Left ventricle myocardium inferior (tissue), 1 donor: ENCODE measurements around the gene PLEKHG4. TPM values are rescaled to one million over a fixed set of nuclear protein-coding genes. Genes with fewer than 3 reads are reported as not detected.

Source experiments
- DNase-seq: peaks from one replicate; pipeline ENCODE4 v3.0.0-alpha.2; 2020
- H3K27ac ChIP-seq: fragments of 200-600 bp; replicated peaks from 2 replicates; pipeline ENCODE4 v1.8.0; 2021
- H3K27me3 ChIP-seq: fragments of 200-600 bp; 2 replicates; pipeline ENCODE4 v1.8.0; 2021; ENCODE audit warnings: low read depth
- H3K36me3 ChIP-seq: fragments of 200-600 bp; 2 replicates; pipeline ENCODE4 v1.8.0; 2021
- H3K4me1 ChIP-seq: fragments of 200-600 bp; 2 replicates; pipeline ENCODE4 v1.8.0; 2021
- H3K4me3 ChIP-seq: fragments of 200-600 bp; 2 replicates; pipeline ENCODE4 v1.8.0; 2021; ENCODE audit warnings: mild to moderate bottlenecking, moderate library complexity
- H3K9me3 ChIP-seq: fragments of 200-600 bp; replicated peaks from 2 replicates; pipeline ENCODE4 v1.8.0; 2021
- intact Hi-C: fragments of 100-400 bp; cut with micrococcal nuclease; formaldehyde crosslinking; loops from one replicate; pipeline ENCODE4 v1.11.0; 2022
- long read RNA-seq: library from polyadenylated mRNA; unstranded; transcript quantifications from one replicate; pipeline ENCODE4 v2.0.0, GENCODE V29; 2021
- total RNA-seq: library from RNA; stranded (reverse); fragmentation: NEBNext Ultra II Directional; extraction: Animal tissue kit (Norgen Biotek cat#: 25700); gene quantifications from one replicate; pipeline ENCODE4 v1.2.1, GENCODE V29; 2021
- TF ChIP-seq, protein P1 (sequence below): fragments of 200-600 bp; IDR thresholded peaks from 2 replicates; pipeline ENCODE4 v1.8.0; 2021; ENCODE audit warnings: antibody characterized with exemption, mild to moderate bottlenecking, borderline replicate concordance
- donor health status: DM: no; HTN: yes; CAD: no; lungs with severe emphysema.

The PLEKHG4 gene, protein sequence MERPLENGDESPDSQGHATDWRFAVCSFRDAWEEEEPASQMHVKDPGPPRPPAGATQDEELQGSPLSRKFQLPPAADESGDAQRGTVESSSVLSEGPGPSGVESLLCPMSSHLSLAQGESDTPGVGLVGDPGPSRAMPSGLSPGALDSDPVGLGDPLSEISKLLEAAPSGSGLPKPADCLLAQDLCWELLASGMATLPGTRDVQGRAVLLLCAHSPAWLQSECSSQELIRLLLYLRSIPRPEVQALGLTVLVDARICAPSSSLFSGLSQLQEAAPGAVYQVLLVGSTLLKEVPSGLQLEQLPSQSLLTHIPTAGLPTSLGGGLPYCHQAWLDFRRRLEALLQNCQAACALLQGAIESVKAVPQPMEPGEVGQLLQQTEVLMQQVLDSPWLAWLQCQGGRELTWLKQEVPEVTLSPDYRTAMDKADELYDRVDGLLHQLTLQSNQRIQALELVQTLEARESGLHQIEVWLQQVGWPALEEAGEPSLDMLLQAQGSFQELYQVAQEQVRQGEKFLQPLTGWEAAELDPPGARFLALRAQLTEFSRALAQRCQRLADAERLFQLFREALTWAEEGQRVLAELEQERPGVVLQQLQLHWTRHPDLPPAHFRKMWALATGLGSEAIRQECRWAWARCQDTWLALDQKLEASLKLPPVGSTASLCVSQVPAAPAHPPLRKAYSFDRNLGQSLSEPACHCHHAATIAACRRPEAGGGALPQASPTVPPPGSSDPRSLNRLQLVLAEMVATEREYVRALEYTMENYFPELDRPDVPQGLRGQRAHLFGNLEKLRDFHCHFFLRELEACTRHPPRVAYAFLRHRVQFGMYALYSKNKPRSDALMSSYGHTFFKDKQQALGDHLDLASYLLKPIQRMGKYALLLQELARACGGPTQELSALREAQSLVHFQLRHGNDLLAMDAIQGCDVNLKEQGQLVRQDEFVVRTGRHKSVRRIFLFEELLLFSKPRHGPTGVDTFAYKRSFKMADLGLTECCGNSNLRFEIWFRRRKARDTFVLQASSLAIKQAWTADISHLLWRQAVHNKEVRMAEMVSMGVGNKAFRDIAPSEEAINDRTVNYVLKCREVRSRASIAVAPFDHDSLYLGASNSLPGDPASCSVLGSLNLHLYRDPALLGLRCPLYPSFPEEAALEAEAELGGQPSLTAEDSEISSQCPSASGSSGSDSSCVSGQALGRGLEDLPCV
- 1.1 TPM for total RNA-seq
- long read RNA-seq: 0 reads

DNA sequence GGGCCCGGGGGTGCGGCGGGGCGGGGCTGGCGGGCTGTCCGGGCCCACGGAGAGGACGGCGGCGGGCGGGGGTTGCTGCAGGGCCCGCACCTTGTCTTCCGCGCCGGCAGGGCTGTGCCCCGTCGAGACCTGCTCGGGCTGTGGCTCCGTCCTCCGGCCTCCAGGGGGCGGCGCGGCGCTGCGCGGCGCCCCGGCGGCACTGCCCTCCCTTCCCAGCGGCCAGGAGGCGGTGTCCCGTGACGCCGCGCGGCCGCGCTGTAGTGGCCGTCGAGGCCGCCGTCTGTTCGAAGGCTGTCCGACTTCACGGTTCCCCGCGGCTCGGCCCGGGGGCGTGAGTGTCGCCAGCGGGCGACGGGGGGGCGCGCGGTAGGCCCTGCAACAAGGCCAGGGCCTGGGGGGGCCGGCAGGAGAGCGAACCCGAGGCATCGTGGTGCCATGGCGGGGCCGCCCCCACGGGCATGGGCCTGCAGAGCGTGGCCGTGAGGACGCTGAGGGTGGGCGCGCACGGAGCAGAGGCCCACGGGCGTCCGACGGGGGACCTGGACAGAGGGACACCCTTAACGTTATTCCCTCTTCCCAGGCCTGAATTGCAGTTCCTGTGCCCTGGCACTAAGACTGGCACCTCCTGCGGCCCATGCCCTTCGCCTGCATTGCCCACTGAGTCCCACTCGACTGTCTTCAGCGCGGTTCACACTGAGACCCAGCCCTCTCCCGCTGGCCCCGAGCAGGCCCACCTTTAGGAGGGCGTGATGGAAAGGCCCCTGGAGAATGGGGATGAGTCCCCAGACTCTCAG is at the start of gene PLEKHG4:
TSS of gene PLEKHG4 (plus strand) at position 237 of the 794 bp plus-strand sequence. CDS start at position 750, 513 bp downstream.
- DNase-seq: peak; percentile 64
- peaks cover 16% of the 10 kb centered on the region for H3K4me1 ChIP-seq
- intact Hi-C loops: no loop called here
- peak within 1 kb of the TSS; percentile 70 for H3K4me3 ChIP-seq
- peak within 1 kb of the TSS; percentile 50 for H3K27ac ChIP-seq
- peaks cover 4% of the 10 kb centered on the region for H3K27me3 ChIP-seq
- TF ChIP-seq, protein P1, sequence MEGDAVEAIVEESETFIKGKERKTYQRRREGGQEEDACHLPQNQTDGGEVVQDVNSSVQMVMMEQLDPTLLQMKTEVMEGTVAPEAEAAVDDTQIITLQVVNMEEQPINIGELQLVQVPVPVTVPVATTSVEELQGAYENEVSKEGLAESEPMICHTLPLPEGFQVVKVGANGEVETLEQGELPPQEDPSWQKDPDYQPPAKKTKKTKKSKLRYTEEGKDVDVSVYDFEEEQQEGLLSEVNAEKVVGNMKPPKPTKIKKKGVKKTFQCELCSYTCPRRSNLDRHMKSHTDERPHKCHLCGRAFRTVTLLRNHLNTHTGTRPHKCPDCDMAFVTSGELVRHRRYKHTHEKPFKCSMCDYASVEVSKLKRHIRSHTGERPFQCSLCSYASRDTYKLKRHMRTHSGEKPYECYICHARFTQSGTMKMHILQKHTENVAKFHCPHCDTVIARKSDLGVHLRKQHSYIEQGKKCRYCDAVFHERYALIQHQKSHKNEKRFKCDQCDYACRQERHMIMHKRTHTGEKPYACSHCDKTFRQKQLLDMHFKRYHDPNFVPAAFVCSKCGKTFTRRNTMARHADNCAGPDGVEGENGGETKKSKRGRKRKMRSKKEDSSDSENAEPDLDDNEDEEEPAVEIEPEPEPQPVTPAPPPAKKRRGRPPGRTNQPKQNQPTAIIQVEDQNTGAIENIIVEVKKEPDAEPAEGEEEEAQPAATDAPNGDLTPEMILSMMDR: peak; percentile 77
- no peaks in the 10 kb centered on the region for H3K9me3 ChIP-seq
- no peaks in the 10 kb centered on the region for H3K36me3 ChIP-seq

DNA sequence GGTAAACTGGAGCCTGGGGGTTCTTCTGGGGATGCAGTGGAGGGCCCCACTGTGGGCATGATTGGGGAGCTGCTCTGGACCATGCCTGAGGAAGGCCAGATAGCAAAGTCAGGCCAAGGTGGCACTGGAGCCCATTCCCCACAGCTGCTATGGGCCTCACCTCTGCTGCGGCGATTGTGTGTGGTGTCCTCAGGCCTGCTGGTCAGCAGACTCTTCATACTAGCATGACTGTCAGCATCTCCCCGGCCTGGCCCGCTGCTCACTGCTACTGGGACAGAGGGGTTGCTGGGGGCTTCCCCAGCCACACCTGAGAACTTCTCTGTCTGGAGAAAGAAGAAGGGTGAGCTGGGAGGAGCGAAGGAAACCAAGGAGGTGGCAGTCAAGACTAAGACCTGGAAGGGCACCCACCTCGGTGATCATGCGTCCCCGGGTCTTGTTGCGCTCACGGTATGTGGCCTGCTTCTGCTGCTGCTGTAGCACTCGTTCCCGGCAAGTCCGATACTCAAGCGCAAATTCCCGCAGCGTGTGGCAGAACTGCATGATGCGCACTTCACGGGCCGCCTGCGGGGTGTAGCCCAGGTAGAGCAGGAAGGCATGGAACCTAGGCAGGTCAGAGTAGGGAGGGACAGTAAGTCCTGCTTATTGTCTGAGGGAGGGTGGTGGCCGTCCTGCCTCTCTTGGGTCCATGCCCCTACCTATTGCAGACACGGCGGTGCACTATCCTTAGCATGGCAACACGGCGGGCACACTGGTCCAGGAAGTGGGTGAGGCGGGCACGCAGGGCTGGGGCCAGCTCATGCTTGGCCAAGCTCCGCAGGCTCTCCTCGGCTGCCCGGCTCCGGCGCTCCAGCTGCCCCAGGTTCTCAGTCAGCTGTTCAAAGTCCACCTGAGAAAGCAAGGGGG is 49.2 kb upstream of the PLEKHG4 start:
- H3K4me1 ChIP-seq: peaks cover 33% of the 10 kb centered on the region
- no peaks in the 10 kb centered on the region for H3K9me3 ChIP-seq
- H3K36me3 ChIP-seq: peaks cover 70% of the 10 kb centered on the region
- no peak for DNase-seq
- intact Hi-C loops: no loop called here
- no peak overlapping the region for H3K27ac ChIP-seq
- no peak overlapping the region for H3K4me3 ChIP-seq
- H3K27me3 ChIP-seq: no peaks in the 10 kb centered on the region
- TF ChIP-seq, protein P1: no peak

DNA sequence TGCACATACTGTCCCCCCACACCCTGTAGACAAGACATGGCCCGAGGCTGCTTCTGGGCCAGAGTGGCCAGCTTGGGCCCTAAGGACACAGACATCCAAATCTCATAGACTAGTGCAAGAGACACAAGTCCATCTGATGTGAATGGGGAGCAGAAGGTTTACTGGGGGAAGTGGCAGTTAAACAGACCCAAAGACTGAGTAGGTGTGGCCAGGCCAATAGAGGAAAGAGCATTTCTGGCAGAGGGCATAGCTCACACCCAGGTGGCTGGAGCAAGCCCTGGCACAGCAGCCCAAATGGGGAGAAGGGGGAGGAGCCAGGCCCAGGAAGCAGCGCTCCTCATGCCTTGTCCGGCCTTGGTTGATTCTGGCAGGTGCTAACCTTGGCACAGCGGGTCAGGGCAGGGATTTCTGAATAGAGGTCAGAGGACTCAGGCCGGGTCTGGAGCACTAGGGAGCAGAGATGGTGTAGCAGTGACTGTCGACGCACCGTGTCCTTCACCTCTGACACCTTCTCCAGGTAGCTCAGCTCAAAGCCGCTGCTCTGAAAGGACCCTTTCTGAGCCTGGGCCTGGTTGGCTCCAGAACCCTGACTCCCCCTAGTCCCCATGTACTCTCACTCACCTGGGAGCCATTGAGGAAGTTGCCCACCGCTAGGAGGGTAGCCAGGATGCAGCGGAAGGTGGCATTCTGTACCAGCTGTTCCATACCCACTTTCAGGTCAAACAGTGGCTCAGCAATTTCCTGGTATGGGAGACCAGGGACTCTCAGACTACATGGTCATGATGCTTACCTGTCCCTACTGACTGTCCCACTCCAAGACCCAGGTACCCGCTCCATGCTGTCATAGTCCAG is 48.3 kb upstream of the PLEKHG4 start:
- TF ChIP-seq, protein P1: no peak
- intact Hi-C loops: no loop called here
- no peak overlapping the region for H3K4me3 ChIP-seq
- no peak for DNase-seq
- H3K27me3 ChIP-seq: no peaks in the 10 kb centered on the region
- H3K27ac ChIP-seq: no peak overlapping the region
- H3K36me3 ChIP-seq: peaks cover 79% of the 10 kb centered on the region
- H3K4me1 ChIP-seq: peaks cover 24% of the 10 kb centered on the region
- H3K9me3 ChIP-seq: no peaks in the 10 kb centered on the region

DNA sequence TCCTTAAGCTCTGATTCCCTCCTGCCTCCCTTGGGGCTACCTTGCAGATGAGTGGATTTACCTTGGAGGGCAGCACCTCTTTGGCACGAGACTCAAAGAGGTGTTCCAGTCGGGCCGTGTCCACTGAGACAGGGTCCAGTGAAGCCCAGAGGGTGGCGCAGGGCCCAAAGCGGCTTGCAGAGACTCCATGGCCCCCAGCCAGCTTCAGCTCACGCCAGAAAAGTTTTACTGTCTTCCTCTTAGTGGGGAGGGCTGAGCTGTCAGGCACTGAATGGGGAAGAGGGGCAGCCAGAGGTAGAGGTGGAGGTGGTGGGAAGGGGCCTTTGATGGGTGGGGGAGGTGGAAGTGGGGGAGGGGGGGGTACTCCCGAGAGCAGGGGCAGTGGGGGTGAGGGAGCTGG is 45.7 kb upstream of the PLEKHG4 start:
- TF ChIP-seq, protein P1: no peak
- H3K27ac ChIP-seq: no peak overlapping the region
- DNase-seq: no peak
- no peak overlapping the region for H3K4me3 ChIP-seq
- H3K9me3 ChIP-seq: no peaks in the 10 kb centered on the region
- no peaks in the 10 kb centered on the region for H3K4me1 ChIP-seq
- intact Hi-C loops: no loop called here
- H3K27me3 ChIP-seq: no peaks in the 10 kb centered on the region
- peaks cover 97% of the 10 kb centered on the region for H3K36me3 ChIP-seq
